ENCODE results near the gene RBM33.

RBM33 gene

GRCh38 chr7:155795951-155796350 is 151.5 kb downstream of the RBM33 start:
- Histone ChIP-seq H3K27ac (ENCODE audit: low read depth, low read length, poor library complexity, severe bottlenecking) (no peak overlapping the region), H3K79me2 (ENCODE audit: insufficient read depth, low read length) (no peaks in the 10 kb centered on the region), H3K4me2 (ENCODE audit: low read length) (no peak overlapping the region), H4K20me1 (ENCODE audit: insufficient read depth, low read length) (no peaks in the 10 kb centered on the region), H3K4me1 (ENCODE audit: insufficient read depth, low read length, severe bottlenecking) (peaks cover 6% of the 10 kb centered on the region), H3F3A (ENCODE audit: insufficient read depth, low read length) (no peaks in the 10 kb centered on the region), H3K36me3 (ENCODE audit: insufficient read depth, low read length) (no peaks in the 10 kb centered on the region), H3K9me2 (ENCODE audit: low read depth, low read length) (no peaks in the 10 kb centered on the region), H3K27me3 (ENCODE audit: insufficient read depth, low read length) (peaks cover 7% of the 10 kb centered on the region), H2AFZ (ENCODE audit: low read length) (no peak overlapping the region), H3K9me3 (ENCODE audit: low read length) (no peaks in the 10 kb centered on the region), H3K4me3 (ENCODE audit: low read depth, low read length, poor library complexity, severe bottlenecking) (no peak overlapping the region), H3K9ac (ENCODE audit: low read length) (no peak overlapping the region)
- TF ChIP-seq EZH2 (IDR thresholded peaks at IDR 0.05; ENCODE audit: borderline replicate concordance, low read length): no peak
- no peak for TF ChIP-seq CTCF (IDR thresholded peaks at IDR 0.05; ENCODE audit: low read length)

DNA sequence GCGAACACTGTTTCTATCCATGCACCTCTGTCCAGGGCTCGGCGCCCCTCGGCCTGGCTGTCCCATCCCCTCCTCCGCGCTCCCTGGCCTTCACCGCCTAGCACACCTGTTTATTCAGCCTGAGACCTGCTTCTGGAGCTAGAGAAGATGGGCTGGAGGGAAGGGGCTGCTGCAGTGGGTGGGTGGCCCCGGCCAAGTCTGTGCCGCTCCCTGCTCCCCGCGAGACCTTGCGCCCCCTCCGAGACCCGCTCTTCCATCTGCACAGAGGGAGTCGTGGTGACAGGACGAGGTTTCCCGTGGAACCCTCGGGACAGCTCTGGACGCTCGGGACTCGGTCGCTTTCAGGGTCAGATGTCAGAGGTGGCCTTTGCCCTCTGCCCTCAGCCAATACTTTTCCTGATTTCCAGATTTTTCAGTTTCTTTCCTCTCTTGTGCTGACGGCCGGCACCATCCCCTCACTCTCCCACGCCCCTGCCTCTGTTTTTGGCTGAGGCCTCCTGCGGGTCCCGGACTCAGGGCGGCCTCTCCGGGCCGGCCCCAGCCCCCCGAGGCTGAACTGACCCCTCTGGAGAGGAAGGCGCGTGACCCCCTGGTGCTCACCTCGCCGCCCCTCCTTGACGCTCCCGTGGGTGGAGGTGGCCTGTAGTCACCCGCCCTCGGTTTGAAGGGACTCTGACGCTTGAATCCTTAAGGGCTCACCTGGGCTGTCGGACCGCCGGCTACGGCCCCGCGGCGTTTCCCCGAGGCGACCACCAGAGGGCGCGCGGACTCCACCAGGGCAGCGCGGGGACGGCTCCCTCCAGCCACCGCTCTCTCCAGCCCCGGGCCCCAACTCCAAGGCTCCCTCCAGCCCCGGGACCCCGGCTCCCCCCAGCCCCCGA is 152.2 kb downstream of the RBM33 start:
- no peak overlapping the region for H3K4me2 ChIP-seq (ENCODE audit: low read length)
- H3K27me3 ChIP-seq (ENCODE audit: insufficient read depth, low read length): peaks cover 7% of the 10 kb centered on the region
- H3K79me2 ChIP-seq (ENCODE audit: insufficient read depth, low read length): no peaks in the 10 kb centered on the region
- H4K20me1 ChIP-seq (ENCODE audit: insufficient read depth, low read length): no peaks in the 10 kb centered on the region
- H3K4me3 ChIP-seq (ENCODE audit: low read depth, low read length, poor library complexity, severe bottlenecking): no peak overlapping the region
- no peak for TF ChIP-seq EZH2 (IDR thresholded peaks at IDR 0.05; ENCODE audit: borderline replicate concordance, low read length)
- peak; percentile 47; the same call in 1 of the 2 replicates for TF ChIP-seq CTCF (IDR thresholded peaks at IDR 0.05; ENCODE audit: low read length)
- no peak overlapping the region for H3K9ac ChIP-seq (ENCODE audit: low read length)
- H3K27ac ChIP-seq (ENCODE audit: low read depth, low read length, poor library complexity, severe bottlenecking): no peak overlapping the region
- no peaks in the 10 kb centered on the region for H3K9me3 ChIP-seq (ENCODE audit: low read length)
- no peaks in the 10 kb centered on the region for H3K36me3 ChIP-seq (ENCODE audit: insufficient read depth, low read length)
- H3K4me1 ChIP-seq (ENCODE audit: insufficient read depth, low read length, severe bottlenecking): peaks cover 6% of the 10 kb centered on the region
- no peaks in the 10 kb centered on the region for H3K9me2 ChIP-seq (ENCODE audit: low read depth, low read length)
- H3F3A ChIP-seq (ENCODE audit: insufficient read depth, low read length): no peaks in the 10 kb centered on the region
- no peak overlapping the region for H2AFZ ChIP-seq (ENCODE audit: low read length)

DNA sequence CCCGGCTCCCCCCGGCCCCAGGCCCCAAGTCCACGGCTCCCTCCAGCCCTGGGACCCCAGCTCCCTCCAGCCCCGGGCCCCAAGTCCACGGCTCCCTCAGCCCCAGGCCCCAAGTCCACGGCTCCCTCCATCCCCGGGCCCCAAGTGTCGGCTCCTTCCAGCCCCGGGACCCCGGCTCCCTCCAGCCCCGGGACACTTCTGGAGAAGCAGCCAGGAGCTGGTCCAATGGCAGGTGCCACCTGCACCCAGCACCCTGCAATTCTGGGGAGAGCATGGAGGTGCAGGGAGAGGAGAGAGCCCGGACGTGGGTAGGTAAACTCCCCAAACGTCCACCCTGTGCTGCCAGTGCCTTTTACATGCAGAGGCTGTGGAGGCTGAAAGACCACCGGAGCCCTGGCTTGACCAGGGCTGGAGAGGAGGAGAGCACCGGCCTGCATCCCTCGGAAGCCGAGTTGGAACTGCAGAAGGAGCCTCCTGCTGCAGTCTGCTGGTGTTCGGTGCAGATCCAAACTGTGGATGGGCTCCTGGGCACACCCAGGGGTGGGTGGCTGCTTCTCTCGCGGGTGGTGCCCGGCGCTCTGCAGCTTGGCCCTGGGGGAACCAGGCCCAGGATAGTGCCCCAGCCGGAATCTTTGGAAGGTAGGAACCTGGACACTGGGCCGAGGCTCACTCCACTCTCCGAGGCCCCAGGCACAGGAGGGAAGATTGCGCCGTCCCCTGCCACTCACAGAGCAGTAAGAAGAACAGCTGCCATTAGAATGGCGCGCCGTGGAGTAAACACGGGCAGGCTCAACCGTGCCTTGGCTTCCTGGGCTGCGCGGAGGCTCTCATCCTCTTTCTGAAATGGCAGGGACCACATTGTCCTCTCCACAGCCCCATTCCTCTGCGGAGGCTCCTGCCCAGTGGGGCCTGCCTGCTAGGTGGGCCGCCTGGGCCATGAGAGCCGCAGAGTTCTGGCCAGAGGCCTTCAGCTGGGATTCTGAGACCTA is 153.1 kb downstream of the RBM33 start:
- H3K27ac ChIP-seq (ENCODE audit: low read depth, low read length, poor library complexity, severe bottlenecking): no peak overlapping the region
- TF ChIP-seq CTCF (IDR thresholded peaks at IDR 0.05; ENCODE audit: low read length) (0 out of 2 replicates have a peak, but pooled peaks have one; percentile 19), EZH2 (IDR thresholded peaks at IDR 0.05; ENCODE audit: borderline replicate concordance, low read length) (no peak)
- peaks cover 7% of the 10 kb centered on the region for H3K27me3 ChIP-seq (ENCODE audit: insufficient read depth, low read length)

More for the DNA sequence above, 153.1 kb downstream of the RBM33 start:
- no peak overlapping the region for H3K4me3 ChIP-seq (ENCODE audit: low read depth, low read length, poor library complexity, severe bottlenecking)
- no peak overlapping the region for H2AFZ ChIP-seq (ENCODE audit: low read length)
- H3K36me3 ChIP-seq (ENCODE audit: insufficient read depth, low read length): no peaks in the 10 kb centered on the region
- H3K79me2 ChIP-seq (ENCODE audit: insufficient read depth, low read length): no peaks in the 10 kb centered on the region
- no peaks in the 10 kb centered on the region for H3K9me3 ChIP-seq (ENCODE audit: low read length)
- peaks cover 6% of the 10 kb centered on the region for H3K4me1 ChIP-seq (ENCODE audit: insufficient read depth, low read length, severe bottlenecking)
- no peaks in the 10 kb centered on the region for H4K20me1 ChIP-seq (ENCODE audit: insufficient read depth, low read length)
- H3F3A ChIP-seq (ENCODE audit: insufficient read depth, low read length): no peaks in the 10 kb centered on the region
- no peak overlapping the region for H3K9ac ChIP-seq (ENCODE audit: low read length)
- H3K4me2 ChIP-seq (ENCODE audit: low read length): no peak overlapping the region
- H3K9me2 ChIP-seq (ENCODE audit: low read depth, low read length): no peaks in the 10 kb centered on the region
